IMR-90 (cell line): ENCODE measurements around the gene RASL11B.

Experiments
- CTCF ChIP-seq: conservative IDR thresholded peaks from 2 replicates; pipeline ENCODE4 v1.5.1; 2012; ENCODE audit warnings: mild to moderate bottlenecking, low read depth, low read length, improper control_type of control experiment
- ELK1 ChIP-seq: fragments of 150-350 bp; IDR thresholded peaks from 2 replicates; pipeline ENCODE4 v1.6.1; 2016; ENCODE audit warnings: low read depth, mild to moderate bottlenecking, low read length, moderate library complexity, borderline replicate concordance
- USF2 ChIP-seq: fragments of 150-350 bp; IDR thresholded peaks from 2 replicates; pipeline ENCODE4 v1.6.1; 2017; ENCODE audit warnings: mild to moderate bottlenecking, antibody characterized with exemption, low read length, low read depth

- TF ChIP-seq USF2 (no peak), CTCF (no peak), ELK1 (no peak)
These were observed 27.2 kb downstream of the RASL11B start for GRCh38 chr4:52889354-52889753.
